Right lobe of liver (tissue), 4 donors: ENCODE results near the gene PCDHA1.

Source experiments
- POLR2A ChIP-seq: fragments of 450-650 bp; IDR thresholded peaks from one replicate; pipeline ENCODE4 v1.6.1; 2017; ENCODE audit warnings: antibody characterized with exemption, mild to moderate bottlenecking
- TF ChIP-seq, protein P1 (sequence below), 4 donors: fragments of 200-600 bp in 3 of 4; fragments of 450-650 bp in 1 of 4; IDR thresholded peaks; one replicate each; pipeline versions ENCODE4 v1.5.1 to v1.8.0; 2016 to 2022; ENCODE audit warnings: antibody characterized with exemption in 4 of 4, mild to moderate bottlenecking in 2 of 4
- donor health status: DM: no; HTN: no; CAD: no.
- donor health status: DM: no; HTN: no; CAD: no.
- donor health status: DM: no; HTN: yes; CAD: no.

DNA sequence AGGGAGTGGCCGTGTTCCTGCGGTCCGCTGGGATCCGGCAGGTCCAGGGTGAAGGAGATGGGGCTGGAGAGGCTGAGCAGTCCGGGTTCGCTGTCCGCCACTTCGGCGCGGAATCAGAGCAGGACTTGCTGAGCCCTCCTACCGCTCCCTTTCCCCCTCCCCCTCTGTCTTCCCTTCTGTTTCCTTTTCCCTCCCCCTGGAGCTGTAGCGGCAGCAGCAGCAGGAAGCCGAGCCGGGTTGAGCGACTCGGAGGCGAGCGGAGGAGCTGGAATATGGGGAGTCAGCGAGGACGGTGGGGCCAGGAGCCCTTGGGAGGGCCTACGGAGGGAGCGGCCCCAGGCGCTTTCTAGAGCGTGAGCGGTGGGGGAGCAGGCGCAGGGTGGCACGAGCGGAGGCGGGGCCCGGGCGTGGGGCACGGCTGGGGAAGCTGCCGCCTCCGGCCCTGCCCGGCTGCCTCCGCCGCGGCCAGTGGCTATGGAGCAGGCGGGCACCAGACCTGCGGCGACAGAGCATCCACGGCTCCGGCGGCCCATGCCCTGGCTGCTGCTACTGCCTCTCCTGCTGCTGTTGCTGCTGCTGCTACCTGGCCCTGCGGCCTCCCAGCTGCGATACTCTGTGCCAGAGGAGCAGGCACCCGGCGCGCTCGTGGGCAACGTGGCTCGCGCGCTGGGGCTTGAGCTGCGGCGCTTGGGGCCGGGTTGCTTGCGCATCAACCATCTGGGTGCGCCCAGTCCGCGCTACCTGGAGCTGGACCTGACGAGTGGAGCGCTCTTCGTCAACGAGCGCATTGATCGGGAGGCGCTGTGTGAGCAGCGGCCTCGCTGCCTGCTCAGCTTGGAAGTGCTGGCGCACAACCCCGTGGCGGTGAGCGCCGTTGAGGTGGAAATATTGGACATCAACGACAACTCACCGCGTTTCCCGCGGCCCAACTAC lies 180.6 kb downstream of the PCDHA1 start, which contains the start of gene PCDHAC2:
- TF ChIP-seq, protein P1, sequence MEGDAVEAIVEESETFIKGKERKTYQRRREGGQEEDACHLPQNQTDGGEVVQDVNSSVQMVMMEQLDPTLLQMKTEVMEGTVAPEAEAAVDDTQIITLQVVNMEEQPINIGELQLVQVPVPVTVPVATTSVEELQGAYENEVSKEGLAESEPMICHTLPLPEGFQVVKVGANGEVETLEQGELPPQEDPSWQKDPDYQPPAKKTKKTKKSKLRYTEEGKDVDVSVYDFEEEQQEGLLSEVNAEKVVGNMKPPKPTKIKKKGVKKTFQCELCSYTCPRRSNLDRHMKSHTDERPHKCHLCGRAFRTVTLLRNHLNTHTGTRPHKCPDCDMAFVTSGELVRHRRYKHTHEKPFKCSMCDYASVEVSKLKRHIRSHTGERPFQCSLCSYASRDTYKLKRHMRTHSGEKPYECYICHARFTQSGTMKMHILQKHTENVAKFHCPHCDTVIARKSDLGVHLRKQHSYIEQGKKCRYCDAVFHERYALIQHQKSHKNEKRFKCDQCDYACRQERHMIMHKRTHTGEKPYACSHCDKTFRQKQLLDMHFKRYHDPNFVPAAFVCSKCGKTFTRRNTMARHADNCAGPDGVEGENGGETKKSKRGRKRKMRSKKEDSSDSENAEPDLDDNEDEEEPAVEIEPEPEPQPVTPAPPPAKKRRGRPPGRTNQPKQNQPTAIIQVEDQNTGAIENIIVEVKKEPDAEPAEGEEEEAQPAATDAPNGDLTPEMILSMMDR (IDR thresholded peaks at IDR 0.05), result no peak
- TF ChIP-seq POLR2A, result no peak
